ENCODE results near the gene PKD2L2. TPM values are rescaled to one million over a fixed set of nuclear protein-coding genes. Genes with fewer than 3 reads are reported as not detected.

PKD2L2 gene
- total and polyA plus RNA-seq, 9 of the 15 experiments (the other 6 are each of a cell fraction or from before 2014, with no cell fraction given): 0.08 to 0.25 (median 0.11) TPM; not detected in 5

GRCh38 chr5:137888863-137889759, at the start of gene PKD2L2 (continued):
- TF ChIP-seq CHD7 (IDR thresholded peaks at IDR 0.05; ENCODE audit: low read depth, low read length) (no peak), ZNF696 (CRISPR knock-in tag; conservative IDR thresholded peaks at IDR 0.05) (no peak), ZNF518B (CRISPR knock-in tag; IDR thresholded peaks at IDR 0.05) (no peak), TRIM25 (IDR thresholded peaks at IDR 0.05; ENCODE audit: borderline replicate concordance) (no peak), TAF7 (tag; IDR thresholded peaks at IDR 0.05) (0 out of 2 replicates have a peak, but pooled peaks have one; percentile 52), RNF2 (IDR thresholded peaks at IDR 0.05) (0 out of 2 replicates have a peak, but pooled peaks have one; percentile 13), SRSF3 (IDR thresholded peaks at IDR 0.05; ENCODE audit: insufficient read depth, low read length) (no peak), CHD1 (IDR thresholded peaks at IDR 0.05; ENCODE audit: low read length) (peak; percentile 39), FOXJ2 (tag; IDR thresholded peaks at IDR 0.05) (peak; percentile 47; the same call in 1 of the 2 replicates), STAT5B (CRISPR knock-in tag; IDR thresholded peaks at IDR 0.05) (no peak)
